Neuron (in vitro differentiated cells): ENCODE results near the gene ZNF441.

Experiments
- H2AFZ ChIP-seq: one replicate; pipeline ENCODE4 v1.6.1; 2013; ENCODE audit warnings: low read depth, mild to moderate bottlenecking, inconsistent platforms, low read length, moderate library complexity
- H3K27me3 ChIP-seq: one replicate; pipeline ENCODE4 v1.6.1; 2013; ENCODE audit warnings: low read length; ENCODE audit not compliant: insufficient read depth
- H3K36me3 ChIP-seq: one replicate; pipeline ENCODE4 v1.6.1; 2013; ENCODE audit warnings: low read length; ENCODE audit not compliant: insufficient read depth
- H3K4me1 ChIP-seq: one replicate; pipeline ENCODE4 v1.6.1; 2013; ENCODE audit warnings: low read length; ENCODE audit not compliant: insufficient read depth
- H3K4me3 ChIP-seq: 2 replicates; pipeline ENCODE4 v1.5.1; 2013; ENCODE audit warnings: mild to moderate bottlenecking, low read length, moderate library complexity
- H3K9me3 ChIP-seq: one replicate; pipeline ENCODE4 v1.6.1; 2013; ENCODE audit warnings: low read length

The ZNF441 gene

GRCh38 chr19:11832253-11832912 is 65.6 kb downstream of the ZNF441 start:
- Histone ChIP-seq H3K27me3 (no peaks in the 10 kb centered on the region), H2AFZ (no peak overlapping the region), H3K36me3 (peaks cover 56% of the 10 kb centered on the region), H3K4me1 (no peaks in the 10 kb centered on the region), H3K4me3 (no peak overlapping the region), H3K9me3 (peaks cover 61% of the 10 kb centered on the region)

GRCh38 chr19:11833541-11833940 is 66.7 kb downstream of the ZNF441 start:
- H3K4me1 ChIP-seq, result no peaks in the 10 kb centered on the region
- H3K9me3 ChIP-seq, result peaks cover 56% of the 10 kb centered on the region
- peaks cover 54% of the 10 kb centered on the region for H3K36me3 ChIP-seq
- no peak overlapping the region for H2AFZ ChIP-seq
- no peaks in the 10 kb centered on the region for H3K27me3 ChIP-seq
- H3K4me3 ChIP-seq, result no peak overlapping the region
